HEK293 (cell line): ENCODE measurements around the gene SCYL1.

Experiments used
- HOXA7 ChIP-seq: sonication (generic); formaldehyde crosslinking; IDR thresholded peaks from 2 replicates; pipeline ENCODE4 v1.8.1; 2022; ENCODE audit warnings: missing genetic modification reagents, borderline replicate concordance
- KLF16 ChIP-seq: fragments of 450-650 bp; formaldehyde crosslinking; IDR thresholded peaks from 2 replicates; pipeline ENCODE4 v1.5.1; 2017; ENCODE audit warnings: missing biosample characterization, missing genetic modification characterization
- MZF1 ChIP-seq: fragments of 450-650 bp; formaldehyde crosslinking; IDR thresholded peaks from 2 replicates; pipeline ENCODE4 v1.5.1; 2017; ENCODE audit warnings: missing biosample characterization, missing genetic modification characterization, borderline replicate concordance
- RBAK ChIP-seq: fragments of 450-650 bp; formaldehyde crosslinking; IDR thresholded peaks from 2 replicates; pipeline ENCODE4 v1.5.1; 2016; ENCODE audit warnings: missing biosample characterization, missing genetic modification characterization
- TCF7L2 ChIP-seq: IDR thresholded peaks from 2 replicates; pipeline ENCODE4 v1.6.1; 2011; ENCODE audit warnings: low read depth, mild to moderate bottlenecking, inconsistent platforms, low read length, moderate library complexity, borderline replicate concordance
- ZBTB20 ChIP-seq: fragments of 450-650 bp; formaldehyde crosslinking; IDR thresholded peaks from 2 replicates; pipeline ENCODE4 v1.5.1; 2016; ENCODE audit warnings: missing biosample characterization, missing genetic modification characterization
- ZFP69B ChIP-seq: fragments of 450-650 bp; formaldehyde crosslinking; IDR thresholded peaks from 2 replicates; pipeline ENCODE4 v1.5.1; 2016; ENCODE audit warnings: missing biosample characterization, missing genetic modification characterization
- ZNF146 ChIP-seq: fragments of 450-650 bp; formaldehyde crosslinking; IDR thresholded peaks from 2 replicates; pipeline ENCODE4 v1.5.1; 2016; ENCODE audit warnings: missing biosample characterization, missing genetic modification characterization
- ZNF184 ChIP-seq: fragments of 450-650 bp; IDR thresholded peaks from 2 replicates; pipeline ENCODE4 v1.5.1; 2018; ENCODE audit warnings: missing biosample characterization, mild to moderate bottlenecking, missing genetic modification characterization
- ZNF239 ChIP-seq: fragments of 450-650 bp; formaldehyde crosslinking; IDR thresholded peaks from 2 replicates; pipeline ENCODE4 v1.5.1; 2016; ENCODE audit warnings: missing biosample characterization, missing genetic modification characterization
- ZNF335 ChIP-seq: fragments of 450-650 bp; formaldehyde crosslinking; conservative IDR thresholded peaks from 2 replicates; pipeline ENCODE4 v1.5.1; 2016; ENCODE audit warnings: missing biosample characterization, missing genetic modification characterization
- ZNF341 ChIP-seq: fragments of 450-650 bp; formaldehyde crosslinking; IDR thresholded peaks from 2 replicates; pipeline ENCODE4; 2016; ENCODE audit warnings: low read depth, missing biosample characterization, missing genetic modification characterization
- ZNF350 ChIP-seq: fragments of 450-650 bp; formaldehyde crosslinking; IDR thresholded peaks from 2 replicates; pipeline ENCODE4 v1.5.0; 2017; ENCODE audit warnings: missing biosample characterization, mild to moderate bottlenecking, missing genetic modification characterization
- ZNF558 ChIP-seq: fragments of 450-650 bp; formaldehyde crosslinking; IDR thresholded peaks from 2 replicates; pipeline ENCODE4 v1.5.1; 2016; ENCODE audit warnings: missing biosample characterization, missing genetic modification characterization
- ZNF626 ChIP-seq: fragments of 450-650 bp; sonication (Bioruptor Pico); formaldehyde crosslinking; IDR thresholded peaks from 2 replicates; pipeline ENCODE4 v1.5.1; 2018; ENCODE audit warnings: missing biosample characterization, missing genetic modification characterization, inconsistent platforms
- ZNF629 ChIP-seq: fragments of 450-650 bp; formaldehyde crosslinking; IDR thresholded peaks from 2 replicates; pipeline ENCODE4 v1.5.1; 2017; ENCODE audit warnings: missing biosample characterization, missing genetic modification characterization
- ZNF658 ChIP-seq: fragments of 450-650 bp; formaldehyde crosslinking; IDR thresholded peaks from 2 replicates; pipeline ENCODE4; 2016; ENCODE audit warnings: missing biosample characterization, missing genetic modification characterization
- ZNF660 ChIP-seq: fragments of 450-650 bp; IDR thresholded peaks from 2 replicates; pipeline ENCODE4 v1.5.1; 2018; ENCODE audit warnings: missing biosample characterization, mild to moderate bottlenecking, missing genetic modification characterization
- TF ChIP-seq, protein P1 (sequence below): fragments of 450-650 bp; formaldehyde crosslinking; IDR thresholded peaks from 2 replicates; pipeline ENCODE4 v1.5.1; 2016; ENCODE audit warnings: missing biosample characterization, missing genetic modification characterization
- TF ChIP-seq, protein P2 (sequence below): fragments of 450-650 bp; formaldehyde crosslinking; IDR thresholded peaks from 2 replicates; pipeline ENCODE4 v1.5.1; 2016; ENCODE audit warnings: missing biosample characterization, missing genetic modification characterization
- TF ChIP-seq, protein P3 (sequence below): fragments of 450-650 bp; formaldehyde crosslinking; IDR thresholded peaks from 2 replicates; pipeline ENCODE4 v1.5.1; 2017; ENCODE audit warnings: missing biosample characterization, missing genetic modification characterization
- TF ChIP-seq, protein P4 (sequence below): fragments of 450-650 bp; formaldehyde crosslinking; IDR thresholded peaks from 2 replicates; pipeline ENCODE4 v1.5.1; 2016; ENCODE audit warnings: missing biosample characterization, missing genetic modification characterization
- TF ChIP-seq, protein P5 (sequence below): fragments of 450-650 bp; formaldehyde crosslinking; conservative IDR thresholded peaks from 2 replicates; pipeline ENCODE4 v1.5.1; 2016; ENCODE audit warnings: low read depth, missing biosample characterization, missing genetic modification characterization

The SCYL1 gene

DNA sequence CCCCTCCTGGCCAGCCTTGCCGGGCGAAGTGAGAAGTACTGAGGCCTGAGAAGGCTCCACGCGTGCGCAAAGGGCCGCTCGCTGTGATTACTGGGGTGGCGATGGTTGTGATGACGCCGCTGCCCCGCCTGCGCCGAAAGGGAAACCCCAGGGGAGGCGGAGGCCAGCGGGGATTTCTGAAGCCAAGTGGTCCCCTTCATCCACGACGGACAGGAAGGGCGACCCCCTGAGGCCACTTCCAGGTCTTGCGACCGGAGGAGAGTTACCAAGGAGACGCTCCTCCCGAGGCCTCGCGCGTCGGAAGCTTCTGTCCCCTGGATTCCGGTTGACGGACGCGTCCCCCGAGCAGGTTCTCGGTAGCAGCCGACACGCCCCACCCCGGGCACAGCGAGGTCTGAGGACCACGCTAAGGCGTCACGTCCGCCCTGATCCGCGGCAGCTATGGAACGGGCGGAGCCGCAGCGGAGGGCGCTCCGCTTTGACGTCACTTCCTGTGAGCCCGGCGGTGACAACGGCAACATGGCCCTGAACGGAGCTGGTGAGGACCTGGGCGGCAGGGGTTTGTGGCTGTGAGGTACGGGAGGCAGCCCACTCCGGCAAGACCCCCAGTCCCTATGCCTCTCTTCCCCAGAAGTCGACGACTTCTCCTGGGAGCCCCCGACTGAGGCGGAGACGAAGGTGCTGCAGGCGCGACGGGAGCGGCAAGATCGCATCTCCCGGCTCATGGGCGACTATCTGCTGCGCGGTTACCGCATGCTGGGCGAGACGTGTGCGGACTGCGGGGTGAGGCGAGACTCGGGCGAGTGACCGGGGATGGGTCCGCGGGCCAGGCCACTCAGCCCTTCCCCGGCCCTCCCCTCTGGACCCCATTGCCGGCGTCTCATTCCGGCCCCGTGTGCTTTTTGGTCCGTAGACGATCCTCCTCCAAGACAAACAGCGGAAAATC is 45.4 kb downstream of the SCYL1 start, which contains the start of gene ZNRD2 (continued):
- TF ChIP-seq, protein P1, sequence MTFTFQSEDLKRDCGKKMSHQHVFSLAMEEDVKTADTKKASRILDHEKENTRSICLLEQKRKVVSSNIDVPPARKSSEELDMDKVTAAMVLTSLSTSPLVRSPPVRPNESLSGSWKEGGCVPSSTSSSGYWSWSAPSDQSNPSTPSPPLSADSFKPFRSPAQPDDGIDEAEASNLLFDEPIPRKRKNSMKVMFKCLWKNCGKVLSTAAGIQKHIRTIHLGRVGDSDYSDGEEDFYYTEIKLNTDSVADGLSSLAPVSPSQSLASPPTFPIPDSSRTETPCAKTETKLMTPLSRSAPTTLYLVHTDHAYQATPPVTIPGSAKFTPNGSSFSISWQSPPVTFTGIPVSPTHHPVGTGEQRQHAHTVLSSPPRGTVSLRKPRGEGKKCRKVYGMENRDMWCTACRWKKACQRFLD (tag by site-specific recombination): no peak
- TF ChIP-seq, protein P2, sequence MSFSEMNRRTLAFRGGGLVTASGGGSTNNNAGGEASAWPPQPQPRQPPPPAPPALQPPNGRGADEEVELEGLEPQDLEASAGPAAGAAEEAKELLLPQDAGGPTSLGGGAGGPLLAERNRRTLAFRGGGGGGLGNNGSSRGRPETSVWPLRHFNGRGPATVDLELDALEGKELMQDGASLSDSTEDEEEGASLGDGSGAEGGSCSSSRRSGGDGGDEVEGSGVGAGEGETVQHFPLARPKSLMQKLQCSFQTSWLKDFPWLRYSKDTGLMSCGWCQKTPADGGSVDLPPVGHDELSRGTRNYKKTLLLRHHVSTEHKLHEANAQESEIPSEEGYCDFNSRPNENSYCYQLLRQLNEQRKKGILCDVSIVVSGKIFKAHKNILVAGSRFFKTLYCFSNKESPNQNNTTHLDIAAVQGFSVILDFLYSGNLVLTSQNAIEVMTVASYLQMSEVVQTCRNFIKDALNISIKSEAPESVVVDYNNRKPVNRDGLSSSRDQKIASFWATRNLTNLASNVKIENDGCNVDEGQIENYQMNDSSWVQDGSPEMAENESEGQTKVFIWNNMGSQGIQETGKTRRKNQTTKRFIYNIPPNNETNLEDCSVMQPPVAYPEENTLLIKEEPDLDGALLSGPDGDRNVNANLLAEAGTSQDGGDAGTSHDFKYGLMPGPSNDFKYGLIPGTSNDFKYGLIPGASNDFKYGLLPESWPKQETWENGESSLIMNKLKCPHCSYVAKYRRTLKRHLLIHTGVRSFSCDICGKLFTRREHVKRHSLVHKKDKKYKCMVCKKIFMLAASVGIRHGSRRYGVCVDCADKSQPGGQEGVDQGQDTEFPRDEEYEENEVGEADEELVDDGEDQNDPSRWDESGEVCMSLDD (tag by site-specific recombination): peak; percentile 97
- TF ChIP-seq HOXA7: no peak
- no peak for TF ChIP-seq ZNF658 (tag by site-specific recombination)
- TF ChIP-seq KLF16: peak; percentile 84
- TF ChIP-seq ZBTB20 (tag by site-specific recombination): peak; percentile 91; the same call in 1 of the 2 replicates
- TF ChIP-seq ZNF660: 0 out of 2 replicates have a peak, but pooled peaks have one; percentile 40
- TF ChIP-seq, protein P3, sequence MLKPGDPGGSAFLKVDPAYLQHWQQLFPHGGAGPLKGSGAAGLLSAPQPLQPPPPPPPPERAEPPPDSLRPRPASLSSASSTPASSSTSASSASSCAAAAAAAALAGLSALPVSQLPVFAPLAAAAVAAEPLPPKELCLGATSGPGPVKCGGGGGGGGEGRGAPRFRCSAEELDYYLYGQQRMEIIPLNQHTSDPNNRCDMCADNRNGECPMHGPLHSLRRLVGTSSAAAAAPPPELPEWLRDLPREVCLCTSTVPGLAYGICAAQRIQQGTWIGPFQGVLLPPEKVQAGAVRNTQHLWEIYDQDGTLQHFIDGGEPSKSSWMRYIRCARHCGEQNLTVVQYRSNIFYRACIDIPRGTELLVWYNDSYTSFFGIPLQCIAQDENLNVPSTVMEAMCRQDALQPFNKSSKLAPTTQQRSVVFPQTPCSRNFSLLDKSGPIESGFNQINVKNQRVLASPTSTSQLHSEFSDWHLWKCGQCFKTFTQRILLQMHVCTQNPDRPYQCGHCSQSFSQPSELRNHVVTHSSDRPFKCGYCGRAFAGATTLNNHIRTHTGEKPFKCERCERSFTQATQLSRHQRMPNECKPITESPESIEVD (tag by site-specific recombination): no peak
- TF ChIP-seq, protein P4, sequence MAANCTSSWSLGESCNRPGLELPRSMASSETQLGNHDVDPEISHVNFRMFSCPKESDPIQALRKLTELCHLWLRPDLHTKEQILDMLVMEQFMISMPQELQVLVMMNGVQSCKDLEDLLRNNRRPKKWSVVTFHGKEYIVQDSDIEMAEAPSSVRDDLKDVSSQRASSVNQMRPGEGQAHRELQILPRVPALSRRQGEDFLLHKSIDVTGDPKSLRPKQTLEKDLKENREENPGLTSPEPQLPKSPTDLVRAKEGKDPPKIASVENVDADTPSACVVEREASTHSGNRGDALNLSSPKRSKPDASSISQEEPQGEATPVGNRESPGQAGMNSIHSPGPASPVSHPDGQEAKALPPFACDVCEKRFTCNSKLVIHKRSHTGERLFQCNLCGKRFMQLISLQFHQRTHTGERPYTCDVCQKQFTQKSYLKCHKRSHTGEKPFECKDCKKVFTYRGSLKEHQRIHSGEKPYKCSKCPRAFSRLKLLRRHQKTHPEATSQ (tag by site-specific recombination): peak; percentile 68
- peak; percentile 96 for TF ChIP-seq MZF1
- TF ChIP-seq ZNF629 (tag by site-specific recombination): peak; percentile 98
- TF ChIP-seq ZNF350 (tag by site-specific recombination): no peak
- peak; percentile 93 for TF ChIP-seq ZNF335
- no peak for TF ChIP-seq ZNF558
- peak; percentile 81; the same call in 1 of the 2 replicates for TF ChIP-seq ZFP69B
- TF ChIP-seq ZNF184: no peak
- no peak for TF ChIP-seq ZNF626
- peak; percentile 90 for TF ChIP-seq ZNF341 (tag by site-specific recombination)
- TF ChIP-seq RBAK: no peak
- TF ChIP-seq TCF7L2: 0 out of 2 replicates have a peak, but pooled peaks have one; percentile 35
- no peak for TF ChIP-seq ZNF239 (tag by site-specific recombination)
- TF ChIP-seq, protein P5, sequence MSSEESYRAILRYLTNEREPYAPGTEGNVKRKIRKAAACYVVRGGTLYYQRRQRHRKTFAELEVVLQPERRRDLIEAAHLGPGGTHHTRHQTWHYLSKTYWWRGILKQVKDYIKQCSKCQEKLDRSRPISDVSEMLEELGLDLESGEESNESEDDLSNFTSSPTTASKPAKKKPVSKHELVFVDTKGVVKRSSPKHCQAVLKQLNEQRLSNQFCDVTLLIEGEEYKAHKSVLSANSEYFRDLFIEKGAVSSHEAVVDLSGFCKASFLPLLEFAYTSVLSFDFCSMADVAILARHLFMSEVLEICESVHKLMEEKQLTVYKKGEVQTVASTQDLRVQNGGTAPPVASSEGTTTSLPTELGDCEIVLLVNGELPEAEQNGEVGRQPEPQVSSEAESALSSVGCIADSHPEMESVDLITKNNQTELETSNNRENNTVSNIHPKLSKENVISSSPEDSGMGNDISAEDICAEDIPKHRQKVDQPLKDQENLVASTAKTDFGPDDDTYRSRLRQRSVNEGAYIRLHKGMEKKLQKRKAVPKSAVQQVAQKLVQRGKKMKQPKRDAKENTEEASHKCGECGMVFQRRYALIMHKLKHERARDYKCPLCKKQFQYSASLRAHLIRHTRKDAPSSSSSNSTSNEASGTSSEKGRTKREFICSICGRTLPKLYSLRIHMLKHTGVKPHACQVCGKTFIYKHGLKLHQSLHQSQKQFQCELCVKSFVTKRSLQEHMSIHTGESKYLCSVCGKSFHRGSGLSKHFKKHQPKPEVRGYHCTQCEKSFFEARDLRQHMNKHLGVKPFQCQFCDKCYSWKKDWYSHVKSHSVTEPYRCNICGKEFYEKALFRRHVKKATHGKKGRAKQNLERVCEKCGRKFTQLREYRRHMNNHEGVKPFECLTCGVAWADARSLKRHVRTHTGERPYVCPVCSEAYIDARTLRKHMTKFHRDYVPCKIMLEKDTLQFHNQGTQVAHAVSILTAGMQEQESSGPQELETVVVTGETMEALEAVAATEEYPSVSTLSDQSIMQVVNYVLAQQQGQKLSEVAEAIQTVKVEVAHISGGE: peak; percentile 98
- TF ChIP-seq ZNF146 (tag by site-specific recombination): no peak
